ENCODE data around the gene TPST2.

TPST2 gene

GRCh38 chr22:26522592-26522991 is 67.3 kb downstream of the TPST2 start:
- no peak for TF ChIP-seq CTCF (conservative IDR thresholded peaks at IDR 0.05; ENCODE audit: low read depth, low read length)
- H3K9ac ChIP-seq: no peak overlapping the region
- no peak overlapping the region for H3K4me2 ChIP-seq
- H3K4me3 ChIP-seq (IDR thresholded peaks at IDR 0.05; ENCODE audit: insufficient read depth, low read depth, low read length): no peak overlapping the region
- H3K36me3 ChIP-seq (ENCODE audit: insufficient read depth): peaks cover 6% of the 10 kb centered on the region; the same call in 1 of the 2 replicates
- H3K79me2 ChIP-seq (ENCODE audit: insufficient read depth, low read depth): no peaks in the 10 kb centered on the region
- no peaks in the 10 kb centered on the region for H4K20me1 ChIP-seq (ENCODE audit: insufficient read depth)
- H2AFZ ChIP-seq (ENCODE audit: low read depth): no peak overlapping the region
- H3K4me1 ChIP-seq (ENCODE audit: low read depth, poor library complexity, severe bottlenecking): peaks cover 6% of the 10 kb centered on the region
- no peaks in the 10 kb centered on the region for H3K27me3 ChIP-seq (ENCODE audit: insufficient read depth, low read depth)
- H3K27ac ChIP-seq: no peak overlapping the region

- no peak overlapping the region for H3K27ac ChIP-seq
- no peak for TF ChIP-seq CTCF (conservative IDR thresholded peaks at IDR 0.05; ENCODE audit: low read depth, low read length)
Observed at GRCh38 chr22:26522012-26522411, 67.9 kb downstream of the TPST2 start.

GRCh38 chr22:26517429-26517828 is 72.5 kb downstream of the TPST2 start:
- Histone ChIP-seq H3K4me3 (IDR thresholded peaks at IDR 0.05; ENCODE audit: insufficient read depth, low read depth, low read length) (no peak overlapping the region), H3K4me1 (ENCODE audit: low read depth, poor library complexity, severe bottlenecking) (peaks cover 46% of the 10 kb centered on the region), H3K79me2 (ENCODE audit: insufficient read depth, low read depth) (peaks cover 10% of the 10 kb centered on the region; the same call in 1 of the 2 replicates), H3K27ac (no peak overlapping the region), H3K4me2 (no peak overlapping the region), H3K36me3 (ENCODE audit: insufficient read depth) (no peaks in the 10 kb centered on the region), H3K27me3 (ENCODE audit: insufficient read depth, low read depth) (no peaks in the 10 kb centered on the region), H4K20me1 (ENCODE audit: insufficient read depth) (no peaks in the 10 kb centered on the region), H3K9ac (no peak overlapping the region), H2AFZ (ENCODE audit: low read depth) (no peak overlapping the region)
- no peak for TF ChIP-seq CTCF (conservative IDR thresholded peaks at IDR 0.05; ENCODE audit: low read depth, low read length)

More at GRCh38 chr22:26522012-26522411, 67.9 kb downstream of the TPST2 start:
- peaks cover 6% of the 10 kb centered on the region; the same call in 1 of the 2 replicates for H3K36me3 ChIP-seq (ENCODE audit: insufficient read depth)
- H3K27me3 ChIP-seq (ENCODE audit: insufficient read depth, low read depth): no peaks in the 10 kb centered on the region
- no peak overlapping the region for H3K9ac ChIP-seq
- H3K79me2 ChIP-seq (ENCODE audit: insufficient read depth, low read depth): no peaks in the 10 kb centered on the region
- H3K4me1 ChIP-seq (ENCODE audit: low read depth, poor library complexity, severe bottlenecking): peaks cover 9% of the 10 kb centered on the region
- H2AFZ ChIP-seq (ENCODE audit: low read depth): no peak overlapping the region
- no peaks in the 10 kb centered on the region for H4K20me1 ChIP-seq (ENCODE audit: insufficient read depth)
- H3K4me3 ChIP-seq (IDR thresholded peaks at IDR 0.05; ENCODE audit: insufficient read depth, low read depth, low read length): no peak overlapping the region
- H3K4me2 ChIP-seq: no peak overlapping the region

- no peak overlapping the region for H3K4me3 ChIP-seq (IDR thresholded peaks at IDR 0.05; ENCODE audit: insufficient read depth, low read depth, low read length)
- H3K27me3 ChIP-seq (ENCODE audit: insufficient read depth, low read depth): no peaks in the 10 kb centered on the region
Observed at GRCh38 chr22:26516503-26516902, 73.4 kb downstream of the TPST2 start.

More at GRCh38 chr22:26516503-26516902, 73.4 kb downstream of the TPST2 start:
- no peaks in the 10 kb centered on the region for H3K36me3 ChIP-seq (ENCODE audit: insufficient read depth)
- no peak overlapping the region; the same call in 1 of the 2 replicates for H3K27ac ChIP-seq
- TF ChIP-seq CTCF (conservative IDR thresholded peaks at IDR 0.05; ENCODE audit: low read depth, low read length): no peak
- no peak overlapping the region for H2AFZ ChIP-seq (ENCODE audit: low read depth)
- peaks cover 46% of the 10 kb centered on the region for H3K4me1 ChIP-seq (ENCODE audit: low read depth, poor library complexity, severe bottlenecking)
- H3K4me2 ChIP-seq: no peak overlapping the region; the same call in 1 of the 2 replicates
- peaks cover 18% of the 10 kb centered on the region for H3K79me2 ChIP-seq (ENCODE audit: insufficient read depth, low read depth)
- no peaks in the 10 kb centered on the region for H4K20me1 ChIP-seq (ENCODE audit: insufficient read depth)
- H3K9ac ChIP-seq: no peak overlapping the region
